Sigmoid colon (tissue), 3 donors: ENCODE measurements around the gene SLC22A5.

Experiments used
- CTCF ChIP-seq, 4 experiments: fragments of 450-650 bp in 3 of 4; fragments of 200-600 bp in 1 of 4; IDR thresholded peaks; one replicate each; pipeline ENCODE4 v1.5.1; 2016 to 2019; ENCODE audit warnings: antibody characterized with exemption in 4 of 4, mild to moderate bottlenecking in 3 of 4, moderate library complexity in 2 of 4
- POLR2A ChIP-seq, 2 donors: fragments of 450-650 bp; IDR thresholded peaks; one replicate each; pipeline ENCODE4 v1.6.1; 2016; ENCODE audit warnings: antibody characterized with exemption in 2 of 2, mild to moderate bottlenecking in 2 of 2, moderate library complexity in 2 of 2

DNA sequence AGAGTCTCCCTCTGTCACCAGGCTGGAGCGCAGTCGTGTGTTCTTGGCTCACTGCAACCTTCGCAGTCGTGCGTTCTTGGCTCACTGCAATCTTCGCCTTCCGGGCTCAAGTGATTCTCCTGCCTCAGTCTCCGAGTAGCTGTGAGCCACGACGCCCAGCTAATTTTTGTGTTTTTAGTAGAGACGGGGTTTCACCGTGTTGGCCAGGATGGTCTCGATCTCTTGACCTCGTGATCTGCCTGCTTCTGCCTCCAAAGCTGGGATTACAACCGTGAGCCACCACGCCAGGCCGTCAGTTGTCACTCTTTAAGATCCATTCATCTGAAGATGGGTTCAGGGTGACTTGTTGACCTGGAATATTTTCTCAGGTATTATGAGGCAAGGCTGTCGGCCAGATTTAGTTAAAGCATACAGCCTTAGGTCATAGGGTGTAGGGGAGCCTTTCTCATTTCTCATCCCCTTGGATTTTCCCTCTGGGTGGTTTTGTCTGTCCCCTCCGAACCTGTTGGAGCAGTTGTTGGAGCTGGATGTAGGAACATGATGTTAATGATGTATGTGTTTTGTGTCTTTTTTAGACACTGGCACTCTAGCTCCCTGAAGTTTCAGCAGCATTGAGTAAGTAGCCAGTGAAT, 1.6 kb downstream of the SLC22A5 start:
- no peak for TF ChIP-seq CTCF (IDR thresholded peaks at IDR 0.05)
- no peak for TF ChIP-seq POLR2A (IDR thresholded peaks at IDR 0.05)
